Effector memory CD4-positive, alpha-beta T cell (primary cell): ENCODE measurements around the gene FAM50B.

ENCODE experiments used
- DNase-seq, 3 donors: peaks; one replicate each; pipeline ENCODE4 v3.0.0-alpha.2; 2020
- H3K27ac ChIP-seq: 2 replicates; pipeline ENCODE4 v1.7.0; 2013; ENCODE audit warnings: mild to moderate bottlenecking, low read length, moderate library complexity; ENCODE audit not compliant: insufficient read depth, poor library complexity, severe bottlenecking
- H3K27me3 ChIP-seq: replicated peaks from 2 replicates; pipeline ENCODE4 v1.7.0; 2013; ENCODE audit warnings: mild to moderate bottlenecking, low read length; ENCODE audit not compliant: insufficient read depth, control insufficient read depth, poor library complexity, severe bottlenecking
- H3K36me3 ChIP-seq: 2 replicates; pipeline ENCODE4 v1.7.0; 2013; ENCODE audit warnings: mild to moderate bottlenecking, low read length, moderate library complexity; ENCODE audit not compliant: control insufficient read depth, insufficient read depth
- H3K4me1 ChIP-seq: 2 replicates; pipeline ENCODE4 v1.7.0; 2013; ENCODE audit warnings: low read length, mild to moderate bottlenecking; ENCODE audit not compliant: control insufficient read depth, insufficient read depth, poor library complexity, severe bottlenecking
- H3K4me3 ChIP-seq: 2 replicates; pipeline ENCODE4 v1.7.0; 2013; ENCODE audit warnings: low read length, low read depth, mild to moderate bottlenecking; ENCODE audit not compliant: insufficient read depth, poor library complexity, severe bottlenecking
- H3K9me3 ChIP-seq: 2 replicates; pipeline ENCODE4 v1.7.0; 2013; ENCODE audit warnings: mild to moderate bottlenecking, low read length, moderate library complexity; ENCODE audit not compliant: control insufficient read depth

The FAM50B gene

GRCh38 chr6:3891883-3892282 is 42.7 kb downstream of the FAM50B start:
- Histone ChIP-seq H3K27me3 (no peaks in the 10 kb centered on the region), H3K27ac (no peak overlapping the region), H3K36me3 (no peaks in the 10 kb centered on the region), H3K9me3 (no peaks in the 10 kb centered on the region), H3K4me1 (no peaks in the 10 kb centered on the region), H3K4me3 (no peak overlapping the region)
- DNase-seq, result no peak

- Histone ChIP-seq H3K36me3 (no peaks in the 10 kb centered on the region), H3K9me3 (no peaks in the 10 kb centered on the region), H3K27ac (no peak overlapping the region), H3K4me1 (no peaks in the 10 kb centered on the region), H3K4me3 (no peak overlapping the region), H3K27me3 (no peaks in the 10 kb centered on the region)
- no peak for DNase-seq
These were observed 43.4 kb downstream of the FAM50B start for GRCh38 chr6:3892603-3893002.

- Histone ChIP-seq H3K27me3 (no peaks in the 10 kb centered on the region), H3K9me3 (no peaks in the 10 kb centered on the region), H3K4me3 (no peak overlapping the region), H3K36me3 (no peaks in the 10 kb centered on the region), H3K4me1 (no peaks in the 10 kb centered on the region), H3K27ac (no peak overlapping the region)
- no peak for DNase-seq
These were observed 44.3 kb downstream of the FAM50B start for GRCh38 chr6:3893487-3893886.

- Histone ChIP-seq H3K27me3 (no peaks in the 10 kb centered on the region), H3K36me3 (no peaks in the 10 kb centered on the region), H3K9me3 (no peaks in the 10 kb centered on the region), H3K27ac (no peak overlapping the region), H3K4me1 (no peaks in the 10 kb centered on the region), H3K4me3 (no peak overlapping the region)
- DNase-seq, result no peak
These were observed 44.7 kb downstream of the FAM50B start for GRCh38 chr6:3893917-3894316.

- Histone ChIP-seq H3K27ac (no peak overlapping the region), H3K27me3 (no peaks in the 10 kb centered on the region), H3K4me1 (no peaks in the 10 kb centered on the region), H3K9me3 (no peaks in the 10 kb centered on the region), H3K4me3 (no peak overlapping the region), H3K36me3 (no peaks in the 10 kb centered on the region)
- DNase-seq, result no peak
These were observed 45.6 kb downstream of the FAM50B start for GRCh38 chr6:3894590-3895311.

- H3K36me3 ChIP-seq, result no peaks in the 10 kb centered on the region
- H3K9me3 ChIP-seq, result no peaks in the 10 kb centered on the region
- H3K4me3 ChIP-seq, result no peak overlapping the region
- no peaks in the 10 kb centered on the region for H3K4me1 ChIP-seq
- no peak overlapping the region for H3K27ac ChIP-seq
- no peak for DNase-seq
- no peaks in the 10 kb centered on the region for H3K27me3 ChIP-seq
These were observed 46.1 kb downstream of the FAM50B start for GRCh38 chr6:3895312-3895653.

- Histone ChIP-seq H3K27ac (no peak overlapping the region), H3K36me3 (no peaks in the 10 kb centered on the region), H3K4me1 (no peaks in the 10 kb centered on the region), H3K4me3 (no peak overlapping the region), H3K9me3 (no peaks in the 10 kb centered on the region), H3K27me3 (no peaks in the 10 kb centered on the region)
- no peak for DNase-seq
These were observed 46.6 kb downstream of the FAM50B start for GRCh38 chr6:3895805-3896204.

- Histone ChIP-seq H3K27me3 (peaks cover 3% of the 10 kb centered on the region), H3K9me3 (no peaks in the 10 kb centered on the region), H3K27ac (no peak overlapping the region), H3K4me3 (no peak overlapping the region), H3K4me1 (no peaks in the 10 kb centered on the region), H3K36me3 (no peaks in the 10 kb centered on the region)
- DNase-seq, result no peak
These were observed 49.3 kb downstream of the FAM50B start for GRCh38 chr6:3898265-3898994.

GRCh38 chr6:3899061-3899460 is 49.9 kb downstream of the FAM50B start:
- no peaks in the 10 kb centered on the region for H3K4me1 ChIP-seq
- no peak overlapping the region for H3K27ac ChIP-seq
- H3K27me3 ChIP-seq, result peaks cover 3% of the 10 kb centered on the region
- no peaks in the 10 kb centered on the region for H3K9me3 ChIP-seq
- H3K4me3 ChIP-seq, result no peak overlapping the region
- no peak for DNase-seq
- H3K36me3 ChIP-seq, result no peaks in the 10 kb centered on the region

- DNase-seq, result no peak
- Histone ChIP-seq H3K4me3 (no peak overlapping the region), H3K4me1 (no peaks in the 10 kb centered on the region), H3K27me3 (peaks cover 3% of the 10 kb centered on the region), H3K9me3 (no peaks in the 10 kb centered on the region), H3K36me3 (no peaks in the 10 kb centered on the region), H3K27ac (no peak overlapping the region)
These were observed 50.8 kb downstream of the FAM50B start for GRCh38 chr6:3899970-3900439.
